Hematopoietic multipotent progenitor cell treated with erythropoietin and hydrocortisone succinate and interleukin-3 and kit ligand, for 15 days (in vitro differentiated cells): ENCODE measurements around the gene LRRFIP2.

Source experiments
- DNase-seq: peaks from one replicate; pipeline ENCODE4 v3.0.0-alpha.2; 2015; ENCODE audit warnings: low spot score

LRRFIP2 gene

DNA sequence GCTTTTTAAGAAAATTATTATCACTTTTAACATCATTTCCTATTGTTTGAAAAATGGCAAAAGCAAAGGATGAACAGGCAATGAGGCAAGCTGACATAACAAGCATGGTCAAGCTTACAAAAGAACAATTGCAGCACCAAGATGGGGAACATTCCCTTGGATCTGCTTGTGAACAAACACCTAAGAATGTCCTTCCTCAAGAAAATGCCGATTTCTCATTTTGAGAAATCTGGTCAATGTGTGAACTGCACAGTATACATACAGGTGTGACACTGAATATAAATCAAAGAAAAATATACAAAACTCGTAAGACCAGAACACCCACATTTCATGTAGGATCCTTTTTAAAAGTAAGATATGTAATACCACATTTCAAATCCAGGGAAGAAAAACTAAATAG lies 58.9 kb downstream of the LRRFIP2 start:
- DNase-seq: no peak

- no peak for DNase-seq
Measured at GRCh38 chr3:37114251-37115145, 59.9 kb downstream of the LRRFIP2 start.

DNA sequence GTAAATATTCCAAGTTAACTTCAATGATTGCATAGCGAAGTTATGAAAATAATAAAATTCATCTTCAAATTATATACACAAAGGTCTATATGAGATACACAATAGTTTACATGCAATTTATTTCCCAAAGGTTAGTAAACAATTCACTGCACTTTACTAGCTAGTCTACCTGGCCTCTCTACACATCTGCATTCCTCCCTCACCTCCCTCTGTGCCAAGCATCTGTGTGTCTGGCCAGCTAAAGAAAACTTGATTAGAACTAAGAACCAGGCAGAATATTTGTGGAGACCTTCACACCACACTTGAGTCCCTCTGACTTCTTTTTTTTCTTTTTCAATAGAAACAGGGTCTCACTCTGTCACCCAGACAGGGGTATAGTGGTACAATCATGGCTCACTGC lies 61.4 kb downstream of the LRRFIP2 start:
- DNase-seq: no peak

DNA sequence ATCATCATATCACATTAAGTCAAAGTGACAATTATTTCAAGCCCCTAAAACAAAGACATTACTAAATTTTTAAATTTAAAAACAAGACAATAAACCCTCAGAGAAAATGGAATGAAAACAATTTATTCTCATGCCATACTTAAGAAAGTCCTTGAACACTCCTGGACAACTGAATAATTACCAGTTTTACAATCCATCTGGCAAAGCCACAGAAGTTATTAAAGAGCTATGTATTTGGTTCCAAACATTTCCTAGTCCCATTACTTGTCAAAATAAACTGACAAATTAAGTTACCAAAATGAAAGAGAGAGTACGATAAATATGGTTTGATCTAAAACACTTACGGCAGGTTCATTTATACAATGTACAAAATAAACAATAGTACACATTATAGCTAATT lies 63.2 kb downstream of the LRRFIP2 start:
- no peak for DNase-seq

GRCh38 chr3:37107846-37108245 lies 66.5 kb downstream of the LRRFIP2 start:
- DNase-seq: no peak

GRCh38 chr3:37103103-37103808 lies 71.1 kb downstream of the LRRFIP2 start:
- DNase-seq: no peak

DNA sequence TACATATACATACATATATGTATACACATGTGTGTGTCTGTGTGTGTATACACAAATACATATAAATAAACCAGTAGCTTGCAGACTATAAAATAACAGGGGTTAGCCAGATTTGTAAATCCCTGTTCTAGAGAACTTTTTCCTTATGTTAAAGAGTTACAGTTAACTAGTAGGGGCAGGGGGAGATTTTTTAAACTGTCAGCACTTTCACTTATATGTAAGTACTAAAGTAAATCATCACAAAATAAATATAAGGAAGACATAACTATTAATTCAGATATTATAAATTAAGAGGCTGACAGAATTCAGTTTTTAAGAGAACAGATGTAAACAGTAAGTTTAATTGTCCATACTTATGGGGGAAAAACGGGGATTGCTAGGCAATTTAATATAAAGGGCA lies 74.0 kb downstream of the LRRFIP2 start:
- no peak for DNase-seq

GRCh38 chr3:37099469-37099868 lies 74.9 kb downstream of the LRRFIP2 start:
- DNase-seq: no peak

- no peak for DNase-seq
Measured at GRCh38 chr3:37098884-37099283, 75.5 kb downstream of the LRRFIP2 start.

- no peak for DNase-seq
Measured at GRCh38 chr3:37097776-37098175, 76.6 kb downstream of the LRRFIP2 start.

GRCh38 chr3:37096975-37097374 lies 77.4 kb downstream of the LRRFIP2 start:
- DNase-seq: no peak

- DNase-seq: no peak
Measured at GRCh38 chr3:37096288-37096687, 78.1 kb downstream of the LRRFIP2 start.

DNA sequence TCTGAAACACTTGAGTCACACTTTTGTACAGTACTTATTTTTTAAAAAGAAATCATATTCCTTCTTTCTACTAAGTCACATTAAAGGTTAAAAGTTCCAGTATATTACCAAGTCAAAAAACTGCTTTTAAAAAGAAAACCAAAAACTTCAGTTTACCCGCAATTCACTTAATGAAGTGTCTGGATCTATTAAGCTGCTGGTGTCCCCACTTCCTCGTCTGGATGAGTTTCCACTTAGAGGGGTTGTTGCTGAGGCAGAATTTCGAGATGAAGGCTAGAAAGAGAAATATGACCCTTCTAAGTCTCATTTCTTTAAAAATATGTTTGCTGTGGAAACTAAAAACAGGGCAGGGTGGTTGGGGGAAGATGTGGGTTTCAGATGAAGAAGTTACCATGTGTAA lies 79.7 kb downstream of the LRRFIP2 start:
- DNase-seq: no peak

GRCh38 chr3:37093481-37093880 lies 80.9 kb downstream of the LRRFIP2 start:
- DNase-seq: no peak

GRCh38 chr3:37092484-37092883 lies 81.9 kb downstream of the LRRFIP2 start:
- no peak for DNase-seq

DNA sequence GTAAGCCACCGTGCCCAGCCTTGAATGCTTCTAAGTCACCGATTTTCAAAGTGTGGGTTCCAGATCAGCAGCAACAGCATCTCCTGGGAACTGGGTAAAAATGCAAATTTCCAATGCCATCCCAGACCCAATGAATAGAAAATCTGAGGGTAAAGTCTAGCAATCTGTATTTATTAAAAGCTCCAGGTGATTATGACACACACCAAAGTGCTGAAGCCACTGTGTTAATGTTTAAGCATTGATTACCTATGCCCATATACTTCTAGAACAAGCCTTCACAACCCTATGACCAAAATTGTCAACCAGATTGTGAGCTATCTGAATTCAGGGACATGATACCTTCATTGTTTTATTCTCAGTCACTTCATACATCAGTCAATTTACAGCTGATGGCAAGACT lies 86.5 kb downstream of the LRRFIP2 start:
- DNase-seq: no peak

DNA sequence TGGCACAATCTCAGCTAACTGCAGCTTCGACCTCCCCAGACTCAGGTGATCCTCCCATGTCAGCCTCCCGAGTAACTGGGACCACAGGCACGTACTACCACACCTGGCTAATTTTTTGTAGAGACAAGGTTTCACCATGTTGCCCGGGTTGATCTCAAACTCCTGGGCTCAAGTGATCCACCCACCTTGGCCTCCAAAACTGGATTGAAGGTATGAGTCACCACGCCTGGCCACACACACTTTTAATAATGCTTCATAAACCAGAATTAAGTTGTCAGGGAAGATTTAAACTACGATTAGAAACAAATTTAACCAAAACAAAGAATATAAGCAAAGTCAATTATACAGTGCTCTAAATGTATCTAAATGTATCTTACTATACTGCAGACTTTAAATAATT lies 87.5 kb downstream of the LRRFIP2 start:
- no peak for DNase-seq

DNA sequence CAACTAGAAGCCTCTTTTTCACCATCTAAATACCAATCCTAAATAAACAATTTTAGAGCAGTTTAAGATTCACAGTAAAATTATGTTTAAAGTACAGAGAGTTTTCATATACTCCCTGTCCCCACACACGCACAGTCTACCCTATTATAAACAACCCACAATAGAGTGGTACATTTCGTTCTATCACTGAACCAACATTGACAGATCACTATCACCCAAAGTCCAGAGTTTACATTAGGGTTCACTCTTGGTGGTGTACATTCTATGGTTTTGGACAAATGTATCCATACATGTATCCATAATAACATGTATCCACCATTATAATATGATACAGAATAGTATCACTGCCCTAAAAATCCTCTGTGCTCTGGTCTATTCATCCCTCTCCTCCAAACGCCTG lies 92.1 kb downstream of the LRRFIP2 start:
- no peak for DNase-seq

DNA sequence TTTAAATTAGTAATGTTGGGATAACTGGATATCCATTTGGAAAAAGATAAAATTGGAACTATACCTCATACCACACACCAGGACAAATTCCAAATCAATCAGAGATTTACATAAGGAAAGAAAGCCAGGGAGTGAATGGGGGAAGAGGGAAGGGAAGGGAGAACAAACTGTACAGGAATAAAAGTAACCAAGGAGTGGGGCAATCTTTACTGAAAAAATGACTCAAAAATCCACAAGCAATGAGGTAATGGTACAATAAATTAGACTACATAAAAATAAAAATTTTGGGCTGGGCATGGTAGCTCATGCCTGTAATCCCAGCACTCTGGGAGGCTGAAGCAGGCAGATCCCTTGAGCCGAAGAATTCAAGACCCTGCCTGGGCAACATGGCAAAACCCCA lies 98.4 kb downstream of the LRRFIP2 start:
- DNase-seq: no peak

GRCh38 chr3:37074178-37074577 lies 100.2 kb downstream of the LRRFIP2 start:
- DNase-seq: no peak

DNA sequence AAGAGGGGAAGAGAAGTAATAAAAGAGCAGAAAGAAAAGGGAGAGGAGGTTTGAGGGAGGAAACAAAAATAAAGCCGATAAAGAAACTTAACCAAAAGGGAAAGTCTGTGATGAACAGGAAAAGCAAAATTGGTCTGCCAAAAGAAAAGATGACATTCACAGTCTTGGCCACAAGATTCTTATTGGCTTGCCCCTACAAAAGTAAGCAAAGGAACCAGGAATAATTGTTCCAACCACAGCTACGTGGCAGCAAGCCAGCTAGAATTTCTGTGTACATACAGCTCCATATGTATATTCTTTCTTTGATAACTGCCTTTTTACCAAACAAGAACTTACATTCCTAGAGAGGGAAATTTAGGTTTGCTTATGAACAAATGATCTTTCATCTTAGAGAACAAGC lies 101.5 kb downstream of the LRRFIP2 start:
- no peak for DNase-seq

DNA sequence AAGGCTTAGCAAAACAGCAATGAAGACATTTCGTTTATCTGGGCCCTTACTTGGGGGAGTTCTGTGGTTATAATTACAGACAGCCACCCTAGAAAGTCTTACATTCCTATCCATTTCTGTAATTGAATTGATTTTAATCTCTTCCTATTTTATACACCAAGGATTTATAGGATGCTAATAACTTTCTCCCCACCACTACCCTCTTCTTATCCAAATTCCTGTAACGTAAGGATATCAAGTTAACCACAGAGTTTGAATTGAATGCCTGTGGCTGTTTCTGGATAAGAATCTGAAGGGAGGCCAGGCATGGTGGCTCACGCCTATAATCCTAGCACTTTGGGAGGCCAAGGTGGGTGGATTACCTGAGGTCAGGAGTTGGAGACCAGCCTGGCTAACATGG lies 102.5 kb downstream of the LRRFIP2 start:
- DNase-seq: no peak

- DNase-seq: no peak
Measured at GRCh38 chr3:37068031-37068430, 106.4 kb downstream of the LRRFIP2 start.

DNA sequence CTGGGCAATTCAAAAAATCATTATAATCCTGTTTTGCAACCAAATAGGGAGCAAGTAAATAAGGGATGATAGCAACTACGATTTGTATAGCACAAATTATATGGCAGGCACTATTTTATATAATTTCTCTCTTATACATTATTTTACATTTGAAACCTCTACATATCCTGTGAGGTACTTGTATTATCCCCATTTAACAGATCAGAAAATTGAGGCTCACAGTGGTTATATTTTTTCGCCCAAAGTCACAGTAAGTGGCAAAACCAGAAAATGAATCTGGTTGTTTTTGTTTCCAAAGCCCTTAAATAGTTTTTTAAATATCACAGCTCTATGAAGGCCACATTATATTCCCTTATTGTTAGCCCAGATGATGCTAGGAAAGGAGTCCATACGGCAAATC lies 106.8 kb downstream of the LRRFIP2 start:
- no peak for DNase-seq
